Activated B cell treated with CpG ODN at 0.5 μM for 24 hours (primary cell): Measurements from ENCODE around the gene STK33. TPM values are rescaled to one million over a fixed set of nuclear protein-coding genes. Genes with fewer than 3 reads are reported as not detected.

Source experiments
- ATAC-seq: fragments of 200-7000 bp; cut with Tn5 transposase; one replicate; pipeline ENCODE4 v1.10.0; 2021; ENCODE audit warnings: low read depth, mild to moderate bottlenecking, moderate library complexity
- CTCF ChIA-PET: fragments of 350-600 bp; sonication (Branson Sonifier 250); formaldehyde crosslinking; loops from one replicate; lab custom pipeline; 2021; ENCODE audit warnings: antibody characterized with exemption; lab: Charles Lee
- POLR2A ChIA-PET: fragments of 350-600 bp; sonication (Branson Sonifier 250); formaldehyde crosslinking; loops from one replicate; lab custom pipeline; 2021; ENCODE audit warnings: antibody characterized with exemption; lab: Charles Lee
- DNase-seq: peaks from one replicate; pipeline ENCODE4 v3.0.0; 2022
- H3K27ac Mint-ChIP-seq: one replicate; pipeline ENCODE4 v1.8.0; 2020; ENCODE audit warnings: mixed read lengths
- H3K27me3 Mint-ChIP-seq: one replicate; pipeline ENCODE4 v1.8.0; 2021; ENCODE audit warnings: mixed read lengths
- H3K36me3 Mint-ChIP-seq: one replicate; pipeline ENCODE4 v1.8.0; 2021; ENCODE audit warnings: low read depth, mixed read lengths
- H3K4me1 Mint-ChIP-seq: one replicate; pipeline ENCODE4 v1.8.0; 2021; ENCODE audit warnings: mixed read lengths
- H3K4me3 Mint-ChIP-seq: one replicate; pipeline ENCODE4 v1.8.0; 2020; ENCODE audit warnings: mild to moderate bottlenecking, mixed read lengths
- H3K9me3 Mint-ChIP-seq: one replicate; pipeline ENCODE4 v1.8.0; 2020; ENCODE audit warnings: mixed read lengths
- CTCF ChIP-seq: fragments of 200-600 bp; IDR thresholded peaks from one replicate; pipeline ENCODE4 v1.8.0; 2022; ENCODE audit warnings: antibody characterized with exemption, mild to moderate bottlenecking
- intact Hi-C: fragments of 100-400 bp; cut with micrococcal nuclease; formaldehyde crosslinking; loops from one replicate; pipeline ENCODE4 v1.15.1; 2024
- total RNA-seq: library from RNA; stranded (reverse); gene quantifications from 2 replicates; pipeline ENCODE4 v1.2.3, GENCODE V29; 2022

The STK33 gene
- total RNA-seq, result 11.4 and 14.0 TPM in 2 replicates

DNA sequence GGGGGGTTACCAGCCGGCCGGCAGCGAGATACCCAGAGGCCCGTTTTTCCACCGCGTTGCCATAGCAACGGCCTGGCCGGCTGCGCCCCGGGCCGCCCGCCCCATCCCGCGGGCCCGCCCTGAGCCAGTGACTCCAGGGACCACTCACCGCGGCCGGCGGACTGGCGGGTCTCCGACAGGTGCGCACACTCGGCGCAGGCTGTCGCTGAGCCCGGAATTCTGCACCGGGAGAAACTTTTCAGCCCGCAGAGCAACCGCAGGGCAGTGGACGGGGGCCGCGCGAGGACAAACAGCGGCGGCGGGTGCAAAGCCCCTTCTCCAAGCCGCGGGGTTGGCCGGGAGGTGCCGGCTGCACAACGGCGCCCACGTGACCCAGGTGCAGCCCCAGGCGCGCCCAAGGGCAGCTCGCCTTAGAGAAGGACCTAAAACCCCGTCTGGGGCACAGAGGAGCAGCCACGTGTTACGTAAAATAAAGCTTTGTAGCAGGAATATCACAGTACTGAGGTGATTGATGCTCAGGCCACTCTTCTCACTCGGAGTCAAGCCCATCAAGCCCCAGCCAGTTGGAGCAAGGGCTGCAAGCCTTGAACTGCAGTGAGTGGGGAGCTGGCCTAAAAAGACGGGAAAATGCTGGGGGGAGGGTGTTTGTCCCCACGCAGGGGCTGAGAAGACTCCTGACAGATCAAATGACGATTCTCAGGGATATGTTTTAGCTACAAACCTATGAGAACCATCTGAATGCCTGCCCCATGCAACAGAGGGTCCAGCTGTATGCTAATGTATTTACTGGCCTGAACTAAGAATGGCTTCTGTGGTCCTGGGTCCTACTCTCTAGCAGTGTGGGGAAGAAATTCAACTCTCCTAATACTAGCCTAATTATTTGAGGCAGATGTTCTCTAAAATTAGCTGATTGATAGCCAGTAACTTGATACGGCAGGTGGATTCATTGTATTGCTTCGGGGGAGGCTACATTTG, at the start of gene STK33:
STK33 (minus strand) TSS at position 294 of the 975 bp plus-strand sequence. CDS start 119,323 bp downstream, outside the sequence.
- H3K4me1 Mint-ChIP-seq, result peaks cover 17% of the 10 kb centered on the region
- H3K27me3 Mint-ChIP-seq, result peaks cover 11% of the 10 kb centered on the region
- peak within 1 kb of the TSS; percentile 50 for H3K27ac Mint-ChIP-seq
- ChIA-PET POLR2A (interaction anchor here (0.8 to 2.9 kb wide), 3 partner anchors 17 to 95 kb away, joined by 3 to 13 read pairs (median 3); partner anchors contain the start of genes RPL27A and TRIM66), CTCF (no interaction called here)
- no peak for TF ChIP-seq CTCF
- H3K9me3 Mint-ChIP-seq, result no peaks in the 10 kb centered on the region
- H3K36me3 Mint-ChIP-seq, result no peaks in the 10 kb centered on the region
- DNase-seq (peak; percentile 52), ATAC-seq (peak; percentile 92)
- intact Hi-C loops, result loop anchor here (10.0 kb wide), 2 partner anchors 91 to 221 kb away; partner anchors contain the start of genes RPL27A and TRIM66
- peak within 1 kb of the TSS; percentile 88 for H3K4me3 Mint-ChIP-seq

DNA sequence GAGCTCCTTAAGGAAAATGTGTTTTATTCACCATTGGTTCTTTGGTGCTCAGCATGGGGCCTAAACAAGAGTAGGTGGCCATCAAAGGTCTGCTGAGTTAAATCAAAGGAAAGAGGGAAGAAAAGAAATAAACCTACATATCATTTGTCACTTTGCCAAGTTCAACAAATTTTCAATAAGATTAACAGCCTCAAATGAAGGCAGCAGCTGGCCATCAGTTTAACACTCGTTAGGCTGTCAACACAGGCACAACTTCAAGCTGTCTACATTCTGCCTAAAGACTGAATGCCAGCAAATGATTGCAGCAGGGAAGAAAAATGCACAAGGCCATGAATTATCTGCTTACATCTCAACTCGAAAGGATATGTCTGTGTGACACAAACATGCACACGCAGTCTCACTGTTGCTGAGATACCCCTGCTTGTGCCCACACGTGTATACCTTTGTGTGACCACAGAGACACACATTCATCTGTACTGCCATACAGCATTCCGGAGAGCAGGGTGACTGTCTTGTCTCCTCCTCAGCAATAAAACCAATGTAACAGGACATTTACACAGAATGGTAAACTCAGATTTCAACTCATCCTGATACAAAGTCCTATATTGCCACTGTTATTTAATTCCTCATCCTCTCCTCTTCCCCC, 48.3 kb upstream of the STK33 start:
- Mint-ChIP-seq H3K9me3 (no peaks in the 10 kb centered on the region), H3K4me1 (no peaks in the 10 kb centered on the region), H3K27ac (no peak overlapping the region), H3K36me3 (peaks cover 40% of the 10 kb centered on the region), H3K4me3 (no peak overlapping the region), H3K27me3 (no peaks in the 10 kb centered on the region)
- DNase-seq (no peak), ATAC-seq (no peak)
- TF ChIP-seq CTCF, result no peak
- ChIA-PET CTCF (no interaction called here), POLR2A (interaction anchor here (1.0 kb wide), 1 partner anchor 46 kb away, joined by 3 read pairs; no protein-coding TSS in a partner anchor)
- intact Hi-C loops, result no loop called here

DNA sequence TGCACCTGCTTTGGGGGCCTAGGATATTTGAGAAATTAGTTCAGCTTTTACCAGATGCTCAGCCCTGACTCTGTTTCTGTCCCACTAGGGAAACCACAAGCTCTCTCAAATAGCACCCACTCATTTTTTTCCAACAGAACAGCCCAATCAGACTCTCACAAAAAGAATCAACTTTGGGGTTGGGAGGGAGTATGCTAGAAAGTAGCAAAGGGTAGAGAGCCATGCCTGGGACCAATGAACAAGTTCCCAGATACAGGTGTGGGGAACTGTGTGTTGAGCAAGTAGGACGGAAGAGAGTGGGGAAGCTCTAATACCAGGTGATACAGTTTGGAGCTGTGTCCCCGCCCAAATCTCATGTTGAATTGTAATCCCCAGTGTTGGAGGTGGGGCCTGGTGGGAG, 47.3 kb upstream of the STK33 start:
- ChIA-PET CTCF (no interaction called here), POLR2A (interaction anchor here (1.0 kb wide), 1 partner anchor 47 kb away, joined by 3 read pairs; no protein-coding TSS in a partner anchor)
- DNase-seq (no peak), ATAC-seq (no peak)
- Mint-ChIP-seq H3K27me3 (no peaks in the 10 kb centered on the region), H3K27ac (no peak overlapping the region), H3K4me3 (no peak overlapping the region), H3K9me3 (peaks cover 2% of the 10 kb centered on the region), H3K36me3 (peaks cover 46% of the 10 kb centered on the region), H3K4me1 (no peaks in the 10 kb centered on the region)
- no peak for TF ChIP-seq CTCF
- intact Hi-C loops, result no loop called here

GRCh38 chr11:8640267-8640906, 46.4 kb upstream of the STK33 start:
- Mint-ChIP-seq H3K4me1 (no peaks in the 10 kb centered on the region), H3K36me3 (peaks cover 53% of the 10 kb centered on the region), H3K4me3 (no peak overlapping the region), H3K27ac (no peak overlapping the region), H3K27me3 (no peaks in the 10 kb centered on the region), H3K9me3 (peaks cover 2% of the 10 kb centered on the region)
- CTCF ChIA-PET, result no interaction called here
- no peak for TF ChIP-seq CTCF
- intact Hi-C loops, result no loop called here
- POLR2A ChIA-PET, result no interaction called here
- DNase-seq (no peak), ATAC-seq (no peak)
